ENCODE data around the gene TET2. TPM values are rescaled to one million over a fixed set of nuclear protein-coding genes. Genes with fewer than 3 reads are reported as not detected.

Gene TET2
- total and polyA plus RNA-seq, 9 donors = 18.4 to 36.8 (median 23.8) TPM

DNA sequence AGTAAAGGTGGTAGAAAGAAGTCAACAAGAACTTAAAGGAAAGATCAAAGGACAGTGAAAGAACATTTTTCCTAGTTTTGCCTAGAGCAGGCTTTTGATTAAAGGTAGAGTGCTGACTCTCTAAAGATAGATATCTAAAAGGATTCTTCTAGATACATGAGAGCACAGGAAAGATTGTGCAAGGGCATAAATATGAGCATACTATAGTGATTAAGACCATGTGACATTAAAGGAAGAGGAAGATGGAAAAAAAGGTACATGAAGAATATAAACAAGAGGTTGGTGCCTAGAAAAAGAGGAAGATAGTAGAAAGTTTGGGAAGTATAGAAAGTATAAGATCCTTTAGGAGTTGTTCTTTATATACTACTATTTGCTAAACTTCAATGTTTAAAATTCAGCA lies 26.1 kb upstream of the TET2 start:
- Histone ChIP-seq H3K4me3 (ENCODE audit: low read length) (no peak overlapping the region), H3K4me1 (ENCODE audit: control insufficient read depth, insufficient read depth, low read length) (no peaks in the 10 kb centered on the region), H3K27me3 (ENCODE audit: control insufficient read depth, insufficient read depth, low read length) (no peaks in the 10 kb centered on the region), H3K9me3 (replicated peaks; ENCODE audit: control insufficient read depth, low read depth, low read length) (no peaks in the 10 kb centered on the region), H3K27ac (ENCODE audit: low read length) (no peak overlapping the region), H3K36me3 (ENCODE audit: control insufficient read depth, insufficient read depth, low read length) (no peaks in the 10 kb centered on the region)
- DNase-seq = no peak

DNA sequence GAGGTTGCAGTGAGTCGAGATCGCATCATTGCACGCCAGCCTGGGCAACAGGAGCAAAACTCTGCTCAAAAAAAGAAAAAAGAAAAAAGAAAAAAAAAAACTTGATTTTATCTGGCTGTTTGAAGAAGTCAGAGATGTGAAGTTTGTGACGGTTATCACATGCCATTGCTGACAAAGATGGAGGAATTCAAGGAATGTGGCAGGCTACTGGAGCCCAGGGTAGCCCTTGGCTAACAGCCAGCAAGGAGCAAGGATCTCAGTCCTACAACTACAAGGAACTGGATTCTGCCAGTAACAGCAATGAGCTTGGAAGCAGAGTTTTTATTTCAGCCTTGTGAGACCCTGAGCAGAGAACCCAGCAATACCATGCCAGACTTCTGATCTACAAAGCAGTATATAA lies 24.3 kb upstream of the TET2 start:
- Histone ChIP-seq H3K27me3 (ENCODE audit: control insufficient read depth, insufficient read depth, low read length) (no peaks in the 10 kb centered on the region), H3K27ac (ENCODE audit: low read length) (no peak overlapping the region), H3K9me3 (replicated peaks; ENCODE audit: control insufficient read depth, low read depth, low read length) (no peaks in the 10 kb centered on the region), H3K36me3 (ENCODE audit: control insufficient read depth, insufficient read depth, low read length) (no peaks in the 10 kb centered on the region), H3K4me1 (ENCODE audit: control insufficient read depth, insufficient read depth, low read length) (no peaks in the 10 kb centered on the region), H3K4me3 (ENCODE audit: low read length) (no peak overlapping the region)
- WGBS (ENCODE audit: insufficient coverage) = 50% methylated on average over 1 of the region's 4 CpGs
- DNase-seq = no peak

DNA sequence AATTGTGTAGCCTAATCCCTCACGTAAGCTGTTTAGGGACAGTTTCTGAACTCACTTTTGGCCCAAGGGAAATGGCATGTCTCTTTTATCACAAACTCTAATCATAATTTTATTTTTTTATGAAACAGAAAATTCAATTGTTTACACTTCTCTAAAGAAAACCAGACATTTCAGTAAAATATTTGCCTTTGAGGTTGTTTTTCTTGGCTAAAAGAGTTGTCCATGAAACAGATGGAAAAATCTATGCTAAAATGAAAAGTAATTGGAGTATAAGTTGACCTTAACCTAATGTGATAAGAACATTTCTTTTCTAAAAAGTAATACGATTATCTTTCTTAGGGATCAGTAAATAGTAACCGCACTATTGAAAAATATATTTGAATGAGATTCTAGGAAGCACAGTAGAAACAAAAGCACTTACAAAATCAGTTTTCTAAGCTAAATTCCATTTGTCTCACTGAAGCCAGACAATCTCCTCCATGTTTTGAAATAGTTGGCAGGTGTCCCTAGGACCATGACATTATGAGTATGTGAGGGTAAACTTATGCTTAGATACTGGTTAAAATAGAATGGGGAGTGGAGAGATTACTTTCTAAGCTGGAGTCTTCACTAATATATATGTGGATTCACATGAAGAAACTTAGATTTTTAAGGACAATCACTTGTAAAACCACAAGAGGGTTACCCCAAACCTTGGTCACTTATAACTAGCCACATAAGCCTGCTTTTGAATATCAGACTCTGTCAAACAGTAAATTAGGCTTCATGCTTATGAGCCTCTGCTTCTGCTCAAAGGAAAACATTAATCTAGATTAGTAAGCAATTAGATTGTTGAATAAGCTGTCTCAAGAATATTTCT lies 20.1 kb upstream of the TET2 start:
- Histone ChIP-seq H3K27me3 (ENCODE audit: control insufficient read depth, insufficient read depth, low read length) (no peaks in the 10 kb centered on the region), H3K4me3 (ENCODE audit: low read length) (no peak overlapping the region), H3K36me3 (ENCODE audit: control insufficient read depth, insufficient read depth, low read length) (no peaks in the 10 kb centered on the region), H3K4me1 (ENCODE audit: control insufficient read depth, insufficient read depth, low read length) (no peaks in the 10 kb centered on the region), H3K9me3 (replicated peaks; ENCODE audit: control insufficient read depth, low read depth, low read length) (no peaks in the 10 kb centered on the region), H3K27ac (ENCODE audit: low read length) (no peak overlapping the region)
- DNase-seq = peak; percentile 44
- no CpG with 5 or more reads among the region's 3 CpGs for WGBS (ENCODE audit: insufficient coverage)

DNA sequence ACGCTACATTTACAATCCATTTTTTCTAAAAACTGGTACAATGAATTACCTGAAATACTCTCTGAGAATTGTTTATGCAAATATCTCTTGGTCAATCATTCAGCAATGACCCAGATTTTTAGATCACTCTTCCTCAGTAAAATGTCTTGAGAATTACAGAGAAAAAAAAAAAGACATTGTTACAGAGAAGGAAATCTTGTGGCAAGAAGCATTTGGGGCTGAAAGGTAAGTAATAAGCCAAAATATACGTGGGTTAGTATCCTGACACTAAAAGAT lies 19.6 kb upstream of the TET2 start:
- H3K4me1 ChIP-seq (ENCODE audit: control insufficient read depth, insufficient read depth, low read length) = no peaks in the 10 kb centered on the region
- H3K27me3 ChIP-seq (ENCODE audit: control insufficient read depth, insufficient read depth, low read length) = no peaks in the 10 kb centered on the region
- no peaks in the 10 kb centered on the region for H3K36me3 ChIP-seq (ENCODE audit: control insufficient read depth, insufficient read depth, low read length)
- no peak overlapping the region for H3K27ac ChIP-seq (ENCODE audit: low read length)
- H3K4me3 ChIP-seq (ENCODE audit: low read length) = no peak overlapping the region
- WGBS (ENCODE audit: insufficient coverage) = no CpG with 5 or more reads among the region's 2 CpGs
- no peaks in the 10 kb centered on the region for H3K9me3 ChIP-seq (replicated peaks; ENCODE audit: control insufficient read depth, low read depth, low read length)
- DNase-seq = no peak

DNA sequence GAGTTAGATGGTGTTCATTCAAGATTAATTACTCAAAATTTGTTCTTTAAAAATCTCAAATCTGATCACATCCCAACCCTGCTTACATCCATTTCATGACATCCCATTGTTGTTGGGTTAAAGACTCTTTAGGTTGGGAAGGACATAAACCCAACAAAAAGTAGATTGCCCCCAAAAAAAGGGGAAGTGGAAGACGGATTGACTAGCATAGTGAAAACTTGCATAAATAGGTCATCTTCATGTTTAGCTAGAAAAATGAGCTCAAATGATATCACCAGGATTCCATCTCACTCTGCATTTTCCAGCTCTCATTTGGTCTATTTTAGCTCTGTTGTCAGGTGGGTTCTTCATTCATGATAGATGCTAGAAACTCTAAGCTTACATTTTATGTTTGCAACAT lies 18.5 kb upstream of the TET2 start:
- H3K9me3 ChIP-seq (replicated peaks; ENCODE audit: control insufficient read depth, low read depth, low read length) = no peaks in the 10 kb centered on the region
- no peaks in the 10 kb centered on the region for H3K36me3 ChIP-seq (ENCODE audit: control insufficient read depth, insufficient read depth, low read length)
- H3K27ac ChIP-seq (ENCODE audit: low read length) = no peak overlapping the region
- DNase-seq = no peak
- WGBS (ENCODE audit: insufficient coverage) = no CpG with 5 or more reads among the region's 1 CpG
- no peaks in the 10 kb centered on the region for H3K4me1 ChIP-seq (ENCODE audit: control insufficient read depth, insufficient read depth, low read length)
- no peak overlapping the region for H3K4me3 ChIP-seq (ENCODE audit: low read length)
- no peaks in the 10 kb centered on the region for H3K27me3 ChIP-seq (ENCODE audit: control insufficient read depth, insufficient read depth, low read length)

DNA sequence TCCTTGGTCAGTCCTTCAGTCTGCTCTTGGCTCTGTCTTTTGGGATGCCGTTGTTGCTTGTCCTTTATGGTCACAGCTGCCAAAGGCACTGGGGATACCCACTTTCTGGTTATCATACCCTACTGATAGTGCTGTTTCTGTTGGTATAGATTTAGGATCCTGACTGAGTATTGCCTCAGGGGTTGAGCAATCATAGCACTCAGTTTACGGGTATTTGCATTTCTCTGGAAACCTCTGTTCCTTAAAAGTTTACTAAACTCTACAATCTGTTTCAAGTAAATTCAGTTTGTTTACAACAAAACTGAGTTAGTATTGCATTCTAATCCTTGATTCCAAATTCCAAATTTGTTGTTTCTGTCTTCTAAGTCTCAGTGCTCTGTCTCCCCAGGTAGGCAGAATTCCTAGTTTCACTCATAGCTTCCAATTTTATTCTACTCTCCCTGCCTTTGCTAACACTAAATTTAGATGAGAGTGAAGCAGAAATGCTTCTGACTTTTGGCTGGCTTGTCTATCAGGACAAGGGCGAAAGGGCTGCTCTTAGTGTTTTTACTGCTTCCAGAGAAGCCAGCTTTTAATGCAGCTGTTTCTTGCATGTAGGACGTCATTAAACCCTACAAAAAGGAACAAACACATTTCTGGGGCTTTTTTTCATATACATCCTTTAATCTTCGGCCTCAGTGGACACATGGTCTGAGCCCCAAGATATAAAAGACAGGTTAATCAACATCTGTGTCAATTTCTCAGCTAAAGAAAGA lies 17.2 kb upstream of the TET2 start:
- Histone ChIP-seq H3K4me1 (ENCODE audit: control insufficient read depth, insufficient read depth, low read length) (no peaks in the 10 kb centered on the region), H3K27me3 (ENCODE audit: control insufficient read depth, insufficient read depth, low read length) (no peaks in the 10 kb centered on the region), H3K27ac (ENCODE audit: low read length) (no peak overlapping the region), H3K36me3 (ENCODE audit: control insufficient read depth, insufficient read depth, low read length) (no peaks in the 10 kb centered on the region), H3K4me3 (ENCODE audit: low read length) (no peak overlapping the region), H3K9me3 (replicated peaks; ENCODE audit: control insufficient read depth, low read depth, low read length) (no peaks in the 10 kb centered on the region)
- 56% methylated on average over 2 of the region's 5 CpGs for WGBS (ENCODE audit: insufficient coverage)
- DNase-seq = no peak

DNA sequence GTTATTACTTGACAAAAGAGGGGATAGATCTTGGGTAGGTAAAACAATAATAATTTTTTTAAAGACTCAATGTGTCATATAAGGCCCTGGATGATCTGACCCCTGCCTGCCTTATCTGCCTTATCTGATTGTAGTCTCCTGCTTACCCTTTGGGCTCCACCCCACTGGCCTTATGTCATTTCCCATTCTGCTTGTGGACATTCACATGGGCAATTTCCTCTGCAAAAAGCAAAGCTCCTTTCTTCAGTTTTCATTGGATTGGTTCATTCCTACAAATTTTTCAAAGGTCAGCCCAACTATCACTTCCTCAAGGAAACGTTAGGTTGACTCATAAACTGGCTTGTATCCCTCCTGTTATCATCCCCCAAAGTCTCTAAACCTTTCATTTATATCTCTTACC lies 15.7 kb upstream of the TET2 start:
- no peak for DNase-seq
- no peak overlapping the region for H3K4me3 ChIP-seq (ENCODE audit: low read length)
- H3K9me3 ChIP-seq (replicated peaks; ENCODE audit: control insufficient read depth, low read depth, low read length) = no peaks in the 10 kb centered on the region
- H3K27me3 ChIP-seq (ENCODE audit: control insufficient read depth, insufficient read depth, low read length) = no peaks in the 10 kb centered on the region
- no peaks in the 10 kb centered on the region for H3K4me1 ChIP-seq (ENCODE audit: control insufficient read depth, insufficient read depth, low read length)
- H3K36me3 ChIP-seq (ENCODE audit: control insufficient read depth, insufficient read depth, low read length) = no peaks in the 10 kb centered on the region
- no peak overlapping the region for H3K27ac ChIP-seq (ENCODE audit: low read length)
- WGBS (ENCODE audit: insufficient coverage) = no CpG with 5 or more reads among the region's 1 CpG

DNA sequence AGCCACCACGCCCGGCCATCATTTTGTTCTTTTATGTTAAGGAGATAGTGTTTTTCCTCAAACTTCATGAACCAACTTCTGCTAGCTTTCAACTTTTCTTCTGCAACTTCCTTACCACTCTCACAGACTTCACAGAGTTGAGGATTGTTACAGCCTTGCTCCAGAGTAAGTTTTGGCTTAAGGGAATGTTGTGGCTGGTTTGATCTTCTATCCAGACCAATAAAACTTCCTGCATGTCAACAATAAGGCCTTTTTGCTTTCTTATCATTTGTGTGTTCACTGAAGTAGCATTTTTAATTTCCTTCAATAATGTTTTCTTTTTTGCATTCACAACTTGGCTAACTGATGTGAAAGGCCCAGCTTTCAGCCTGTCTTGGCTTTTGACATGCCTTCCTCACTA lies 12.7 kb upstream of the TET2 start:
- H3K9me3 ChIP-seq (replicated peaks; ENCODE audit: control insufficient read depth, low read depth, low read length) = no peaks in the 10 kb centered on the region
- no peak for DNase-seq
- no peaks in the 10 kb centered on the region for H3K27me3 ChIP-seq (ENCODE audit: control insufficient read depth, insufficient read depth, low read length)
- no CpG with 5 or more reads among the region's 2 CpGs for WGBS (ENCODE audit: insufficient coverage)
- H3K36me3 ChIP-seq (ENCODE audit: control insufficient read depth, insufficient read depth, low read length) = no peaks in the 10 kb centered on the region
- no peaks in the 10 kb centered on the region for H3K4me1 ChIP-seq (ENCODE audit: control insufficient read depth, insufficient read depth, low read length)
- H3K4me3 ChIP-seq (ENCODE audit: low read length) = no peak overlapping the region
- H3K27ac ChIP-seq (ENCODE audit: low read length) = no peak overlapping the region

DNA sequence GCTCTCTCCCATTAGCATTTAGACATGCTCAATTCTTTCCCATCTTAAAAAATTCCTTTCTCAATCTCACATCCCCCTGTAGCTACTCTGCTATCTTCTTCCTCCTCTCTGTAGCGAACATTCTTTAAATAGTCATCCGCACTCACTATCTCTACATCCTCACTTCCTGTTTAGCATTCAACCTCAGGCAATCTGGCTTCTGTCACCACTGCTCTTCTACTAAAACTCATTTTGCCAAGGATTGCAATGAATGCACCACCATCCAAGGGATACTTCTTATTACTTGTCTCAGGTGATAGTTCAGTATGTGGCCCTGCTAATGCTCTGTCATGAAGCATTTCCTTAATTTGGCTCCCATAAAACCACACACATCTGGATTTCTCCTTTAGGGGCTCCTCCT lies 10.9 kb upstream of the TET2 start:
- H3K4me1 ChIP-seq (ENCODE audit: control insufficient read depth, insufficient read depth, low read length) = no peaks in the 10 kb centered on the region
- H3K9me3 ChIP-seq (replicated peaks; ENCODE audit: control insufficient read depth, low read depth, low read length) = no peaks in the 10 kb centered on the region
- DNase-seq = no peak
- H3K4me3 ChIP-seq (ENCODE audit: low read length) = no peak overlapping the region
- H3K36me3 ChIP-seq (ENCODE audit: control insufficient read depth, insufficient read depth, low read length) = no peaks in the 10 kb centered on the region
- WGBS (ENCODE audit: insufficient coverage) = 57% methylated on average over 2 of the region's 2 CpGs
- no peak overlapping the region for H3K27ac ChIP-seq (ENCODE audit: low read length)
- no peaks in the 10 kb centered on the region for H3K27me3 ChIP-seq (ENCODE audit: control insufficient read depth, insufficient read depth, low read length)

DNA sequence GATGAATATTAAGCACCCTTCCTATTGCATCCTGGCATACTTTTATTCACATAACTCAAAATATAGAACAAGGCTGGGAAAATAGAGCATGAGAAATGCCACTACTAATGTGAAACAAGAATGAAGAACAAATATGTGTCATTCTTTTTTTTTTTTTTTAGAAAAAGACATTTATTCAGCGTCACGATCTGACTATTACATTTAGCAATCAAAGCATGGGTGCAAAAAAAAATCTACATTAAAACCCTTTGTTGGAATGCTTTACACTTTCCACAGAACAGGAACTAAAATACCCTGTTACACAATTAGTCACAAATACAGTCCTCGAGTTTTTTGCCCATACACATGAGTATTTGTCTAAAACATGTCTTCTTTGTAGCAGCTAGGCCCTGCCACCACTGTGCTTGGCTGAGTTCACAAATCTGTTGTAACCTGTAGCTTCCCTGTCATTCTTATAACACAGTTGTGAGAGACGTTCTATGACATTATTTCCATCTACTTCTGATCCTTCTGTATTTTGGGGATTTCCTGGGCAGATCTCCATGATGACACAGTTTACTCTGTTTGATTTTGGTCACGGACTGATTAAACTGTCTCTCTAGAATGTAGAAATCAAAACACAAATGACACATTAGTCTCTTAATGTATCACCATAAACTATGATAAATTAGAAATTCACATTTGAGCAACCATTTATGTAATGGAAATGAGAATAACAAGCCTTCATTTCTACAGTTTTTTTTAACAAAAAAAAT lies 9.4 kb upstream of the TET2 start:
- Histone ChIP-seq H3K9me3 (replicated peaks; ENCODE audit: control insufficient read depth, low read depth, low read length) (no peaks in the 10 kb centered on the region), H3K36me3 (ENCODE audit: control insufficient read depth, insufficient read depth, low read length) (no peaks in the 10 kb centered on the region), H3K4me1 (ENCODE audit: control insufficient read depth, insufficient read depth, low read length) (no peaks in the 10 kb centered on the region), H3K27ac (ENCODE audit: low read length) (no peak overlapping the region), H3K4me3 (ENCODE audit: low read length) (no peak overlapping the region), H3K27me3 (ENCODE audit: control insufficient read depth, insufficient read depth, low read length) (no peaks in the 10 kb centered on the region)
- WGBS (ENCODE audit: insufficient coverage) = no CpG with 5 or more reads among the region's 5 CpGs
- no peak for DNase-seq
